ENCODE measurements around the gene IKZF1.

IKZF1 gene

DNA sequence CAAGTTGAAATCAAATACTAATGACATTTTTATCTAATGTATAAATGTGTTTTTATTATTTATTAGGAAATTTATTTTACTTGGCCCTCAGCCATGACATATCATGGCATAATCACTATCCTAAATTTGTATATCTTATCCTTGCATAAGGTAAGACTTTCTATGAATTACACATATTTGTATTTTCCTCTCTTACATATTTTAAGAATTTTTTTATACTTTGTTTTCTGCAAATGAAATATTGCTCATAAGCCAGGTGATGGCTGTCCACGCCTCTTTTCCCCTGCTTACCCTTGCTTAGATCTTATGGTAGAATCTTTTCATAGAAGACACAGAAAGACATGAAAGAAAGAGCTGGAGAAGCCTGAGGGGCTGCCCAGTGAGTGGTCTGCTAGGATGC, 48.2 kb downstream of the IKZF1 start:
- intact Hi-C loops (cut with DNase I; ENCODE audit: low total_unique reads) = no loop called here
- Histone ChIP-seq H3K4me1 (no peaks in the 10 kb centered on the region), H3K4me3 (no peak overlapping the region), H3K27me3 (no peaks in the 10 kb centered on the region), H3K27ac (no peak overlapping the region), H3K36me3 (no peaks in the 10 kb centered on the region), H3K9me3 (no peaks in the 10 kb centered on the region)
- TF ChIP-seq, protein P1, sequence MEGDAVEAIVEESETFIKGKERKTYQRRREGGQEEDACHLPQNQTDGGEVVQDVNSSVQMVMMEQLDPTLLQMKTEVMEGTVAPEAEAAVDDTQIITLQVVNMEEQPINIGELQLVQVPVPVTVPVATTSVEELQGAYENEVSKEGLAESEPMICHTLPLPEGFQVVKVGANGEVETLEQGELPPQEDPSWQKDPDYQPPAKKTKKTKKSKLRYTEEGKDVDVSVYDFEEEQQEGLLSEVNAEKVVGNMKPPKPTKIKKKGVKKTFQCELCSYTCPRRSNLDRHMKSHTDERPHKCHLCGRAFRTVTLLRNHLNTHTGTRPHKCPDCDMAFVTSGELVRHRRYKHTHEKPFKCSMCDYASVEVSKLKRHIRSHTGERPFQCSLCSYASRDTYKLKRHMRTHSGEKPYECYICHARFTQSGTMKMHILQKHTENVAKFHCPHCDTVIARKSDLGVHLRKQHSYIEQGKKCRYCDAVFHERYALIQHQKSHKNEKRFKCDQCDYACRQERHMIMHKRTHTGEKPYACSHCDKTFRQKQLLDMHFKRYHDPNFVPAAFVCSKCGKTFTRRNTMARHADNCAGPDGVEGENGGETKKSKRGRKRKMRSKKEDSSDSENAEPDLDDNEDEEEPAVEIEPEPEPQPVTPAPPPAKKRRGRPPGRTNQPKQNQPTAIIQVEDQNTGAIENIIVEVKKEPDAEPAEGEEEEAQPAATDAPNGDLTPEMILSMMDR (IDR thresholded peaks at IDR 0.05) = no peak
- DNase-seq = no peak

GRCh38 chr7:50353201-50353600, 48.7 kb downstream of the IKZF1 start:
- intact Hi-C loops (cut with DNase I; ENCODE audit: low total_unique reads) = no loop called here
- TF ChIP-seq, protein P1 (IDR thresholded peaks at IDR 0.05) = no peak
- Histone ChIP-seq H3K4me1 (no peaks in the 10 kb centered on the region), H3K27me3 (no peaks in the 10 kb centered on the region), H3K36me3 (no peaks in the 10 kb centered on the region), H3K9me3 (no peaks in the 10 kb centered on the region), H3K4me3 (no peak overlapping the region), H3K27ac (no peak overlapping the region)
- no peak for DNase-seq

GRCh38 chr7:50353894-50354595, 49.5 kb downstream of the IKZF1 start:
- Histone ChIP-seq H3K27me3 (no peaks in the 10 kb centered on the region), H3K4me3 (no peak overlapping the region), H3K27ac (no peak overlapping the region), H3K4me1 (no peaks in the 10 kb centered on the region), H3K9me3 (no peaks in the 10 kb centered on the region), H3K36me3 (no peaks in the 10 kb centered on the region)
- intact Hi-C loops (cut with DNase I; ENCODE audit: low total_unique reads) = no loop called here
- TF ChIP-seq, protein P1 (IDR thresholded peaks at IDR 0.05) = no peak
- DNase-seq = no peak

DNA sequence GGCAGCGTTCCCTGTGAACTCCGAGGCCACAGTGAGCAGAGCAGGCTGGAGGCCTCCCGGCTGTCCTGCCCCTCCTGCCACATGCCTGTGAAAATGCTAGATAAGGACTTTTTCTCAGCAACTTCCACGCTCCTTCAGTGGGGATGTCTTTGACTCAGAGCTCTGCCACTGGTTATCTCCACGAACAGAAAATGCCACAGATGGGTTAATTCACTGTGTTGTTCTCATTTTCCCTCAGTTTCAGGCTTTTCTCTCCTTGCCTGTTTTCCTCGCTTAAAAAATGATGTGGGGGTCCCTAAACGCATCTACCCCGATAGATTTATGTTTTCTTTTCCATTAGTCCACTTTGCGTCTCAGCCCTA, 51.3 kb downstream of the IKZF1 start:
- Histone ChIP-seq H3K27ac (no peak overlapping the region), H3K4me1 (no peaks in the 10 kb centered on the region), H3K36me3 (no peaks in the 10 kb centered on the region), H3K4me3 (no peak overlapping the region), H3K27me3 (no peaks in the 10 kb centered on the region), H3K9me3 (no peaks in the 10 kb centered on the region)
- intact Hi-C loops (cut with DNase I; ENCODE audit: low total_unique reads) = no loop called here
- TF ChIP-seq, protein P1 (IDR thresholded peaks at IDR 0.05) = no peak
- no peak for DNase-seq

DNA sequence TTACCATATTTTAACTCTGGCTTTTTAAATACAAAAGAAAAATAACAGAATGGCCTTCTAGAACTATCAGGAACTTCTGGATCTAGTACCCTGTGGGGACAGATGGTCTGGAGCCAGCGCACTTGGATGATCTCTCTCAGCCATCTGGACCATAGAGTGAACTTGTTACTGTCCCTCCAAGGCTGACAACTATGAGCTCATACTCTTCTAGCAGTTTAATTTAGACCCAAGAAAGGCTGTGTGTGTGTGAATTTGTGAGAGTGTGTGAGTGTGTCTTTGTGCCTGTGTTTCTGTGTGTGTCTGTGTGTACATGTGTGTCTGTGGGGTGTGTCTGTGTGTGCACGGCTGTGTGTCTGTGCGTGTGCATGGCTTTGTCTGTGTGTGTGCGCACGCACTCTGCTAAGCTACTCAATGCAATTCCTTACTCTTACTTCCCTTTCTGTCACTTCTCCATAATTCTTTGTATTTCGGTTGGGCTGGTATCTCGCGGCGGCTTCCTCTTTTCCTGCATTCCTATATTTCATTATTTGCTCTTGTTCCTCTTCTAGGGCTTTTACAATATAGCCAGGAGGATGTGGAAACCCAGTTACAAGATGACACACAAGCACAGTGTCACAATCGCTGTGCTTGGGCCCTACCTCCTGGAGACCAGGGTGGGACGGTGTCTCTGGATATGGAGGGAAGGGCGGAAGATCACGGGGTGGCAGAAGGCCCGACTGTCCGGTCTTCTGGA, 51.9 kb downstream of the IKZF1 start:
- H3K27me3 ChIP-seq = no peaks in the 10 kb centered on the region
- intact Hi-C loops (cut with DNase I; ENCODE audit: low total_unique reads) = no loop called here
- no peaks in the 10 kb centered on the region for H3K9me3 ChIP-seq
- H3K27ac ChIP-seq = no peak overlapping the region
- no peaks in the 10 kb centered on the region for H3K4me1 ChIP-seq
- TF ChIP-seq, protein P1 (IDR thresholded peaks at IDR 0.05) = no peak
- no peak overlapping the region for H3K4me3 ChIP-seq
- H3K36me3 ChIP-seq = no peaks in the 10 kb centered on the region
- peak; percentile 67 to 73 for DNase-seq
